HEK293 (cell line): ENCODE results near the gene COQ8B.

Source experiments
- YY1 ChIP-seq: fragments of 450-650 bp; formaldehyde crosslinking; IDR thresholded peaks from 2 replicates; pipeline ENCODE4 v1.5.1; 2018; ENCODE audit warnings: missing biosample characterization, missing genetic modification characterization
- ZNF114 ChIP-seq: fragments of 450-650 bp; formaldehyde crosslinking; IDR thresholded peaks from 2 replicates; pipeline ENCODE4 v1.5.0; 2017; ENCODE audit warnings: missing biosample characterization, missing genetic modification characterization
- ZNF121 ChIP-seq: fragments of 450-650 bp; formaldehyde crosslinking; IDR thresholded peaks from 2 replicates; pipeline ENCODE4 v1.5.1; 2016; ENCODE audit warnings: missing biosample characterization, missing genetic modification characterization
- ZNF302 ChIP-seq: fragments of 450-650 bp; formaldehyde crosslinking; IDR thresholded peaks from 2 replicates; pipeline ENCODE4 v1.5.1; 2016; ENCODE audit warnings: missing biosample characterization, missing genetic modification characterization, low read depth
- ZNF324 ChIP-seq: fragments of 450-650 bp; formaldehyde crosslinking; IDR thresholded peaks from 2 replicates; pipeline ENCODE4 v1.5.1; 2016; ENCODE audit warnings: missing biosample characterization, missing genetic modification characterization
- ZNF423 ChIP-seq: fragments of 450-650 bp; formaldehyde crosslinking; IDR thresholded peaks from 2 replicates; pipeline ENCODE4 v1.5.1; 2016; ENCODE audit warnings: missing biosample characterization, missing genetic modification characterization
- ZNF549 ChIP-seq: fragments of 450-650 bp; IDR thresholded peaks from 2 replicates; pipeline ENCODE4 v1.5.1; 2018; ENCODE audit warnings: missing biosample characterization, missing genetic modification characterization, mild to moderate bottlenecking, inconsistent platforms, moderate library complexity
- ZNF585B ChIP-seq: fragments of 450-650 bp; formaldehyde crosslinking; IDR thresholded peaks from 2 replicates; pipeline ENCODE4 v1.5.1; 2016; ENCODE audit warnings: missing biosample characterization, missing genetic modification characterization
- ZNF785 ChIP-seq: fragments of 450-650 bp; formaldehyde crosslinking; IDR thresholded peaks from 2 replicates; pipeline ENCODE4 v1.5.1; 2016; ENCODE audit warnings: missing biosample characterization, missing genetic modification characterization
- TF ChIP-seq, protein P1 (sequence below): fragments of 450-650 bp; formaldehyde crosslinking; IDR thresholded peaks from 2 replicates; pipeline ENCODE4 v1.5.1; 2016; ENCODE audit warnings: missing biosample characterization, missing genetic modification characterization
- TF ChIP-seq, protein P2 (sequence below): IDR thresholded peaks from 2 replicates; pipeline ENCODE4 v1.6.1; 2011; ENCODE audit warnings: mild to moderate bottlenecking, low read depth, low read length, borderline replicate concordance
- TF ChIP-seq, protein P3 (sequence below): fragments of 450-650 bp; formaldehyde crosslinking; IDR thresholded peaks from 2 replicates; pipeline ENCODE4 v1.5.1; 2016; ENCODE audit warnings: missing biosample characterization, missing genetic modification characterization
- TF ChIP-seq, protein P4 (sequence below): fragments of 450-650 bp; formaldehyde crosslinking; IDR thresholded peaks from 2 replicates; pipeline ENCODE4 v1.5.1; 2016; ENCODE audit warnings: missing biosample characterization, missing genetic modification characterization
- TF ChIP-seq, protein P5 (sequence below): fragments of 450-650 bp; formaldehyde crosslinking; IDR thresholded peaks from 2 replicates; pipeline ENCODE4 v1.5.1; 2016; ENCODE audit warnings: missing biosample characterization, missing genetic modification characterization, low read depth

DNA sequence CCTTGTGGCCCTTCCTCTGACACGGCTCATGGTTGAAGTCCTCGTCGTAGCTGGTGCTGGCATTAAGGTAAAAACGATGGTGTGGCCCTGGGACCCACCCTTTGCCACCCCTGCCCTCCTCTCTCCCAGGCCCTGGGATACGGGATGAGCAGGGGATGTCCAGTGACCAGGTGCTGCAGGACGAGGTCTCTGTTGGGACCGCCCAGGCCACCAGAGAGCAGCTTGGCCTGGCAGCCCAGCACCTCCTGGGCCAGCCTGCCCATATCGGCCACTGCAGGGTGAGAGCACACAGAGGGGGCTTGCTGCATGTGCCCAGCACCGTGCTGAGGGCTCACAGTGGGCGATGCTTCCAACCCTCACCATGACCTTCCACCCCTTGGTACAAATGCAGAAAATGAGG lies 27.2 kb upstream of the COQ8B start:
- no peak for TF ChIP-seq ZNF585B (tag by site-specific recombination)
- no peak for TF ChIP-seq ZNF121 (tag by site-specific recombination)
- TF ChIP-seq, protein P1, sequence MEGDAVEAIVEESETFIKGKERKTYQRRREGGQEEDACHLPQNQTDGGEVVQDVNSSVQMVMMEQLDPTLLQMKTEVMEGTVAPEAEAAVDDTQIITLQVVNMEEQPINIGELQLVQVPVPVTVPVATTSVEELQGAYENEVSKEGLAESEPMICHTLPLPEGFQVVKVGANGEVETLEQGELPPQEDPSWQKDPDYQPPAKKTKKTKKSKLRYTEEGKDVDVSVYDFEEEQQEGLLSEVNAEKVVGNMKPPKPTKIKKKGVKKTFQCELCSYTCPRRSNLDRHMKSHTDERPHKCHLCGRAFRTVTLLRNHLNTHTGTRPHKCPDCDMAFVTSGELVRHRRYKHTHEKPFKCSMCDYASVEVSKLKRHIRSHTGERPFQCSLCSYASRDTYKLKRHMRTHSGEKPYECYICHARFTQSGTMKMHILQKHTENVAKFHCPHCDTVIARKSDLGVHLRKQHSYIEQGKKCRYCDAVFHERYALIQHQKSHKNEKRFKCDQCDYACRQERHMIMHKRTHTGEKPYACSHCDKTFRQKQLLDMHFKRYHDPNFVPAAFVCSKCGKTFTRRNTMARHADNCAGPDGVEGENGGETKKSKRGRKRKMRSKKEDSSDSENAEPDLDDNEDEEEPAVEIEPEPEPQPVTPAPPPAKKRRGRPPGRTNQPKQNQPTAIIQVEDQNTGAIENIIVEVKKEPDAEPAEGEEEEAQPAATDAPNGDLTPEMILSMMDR (tag by site-specific recombination) = no peak
- TF ChIP-seq ZNF549 (tag by site-specific recombination) = no peak
- TF ChIP-seq YY1 = no peak
- TF ChIP-seq, protein P2, sequence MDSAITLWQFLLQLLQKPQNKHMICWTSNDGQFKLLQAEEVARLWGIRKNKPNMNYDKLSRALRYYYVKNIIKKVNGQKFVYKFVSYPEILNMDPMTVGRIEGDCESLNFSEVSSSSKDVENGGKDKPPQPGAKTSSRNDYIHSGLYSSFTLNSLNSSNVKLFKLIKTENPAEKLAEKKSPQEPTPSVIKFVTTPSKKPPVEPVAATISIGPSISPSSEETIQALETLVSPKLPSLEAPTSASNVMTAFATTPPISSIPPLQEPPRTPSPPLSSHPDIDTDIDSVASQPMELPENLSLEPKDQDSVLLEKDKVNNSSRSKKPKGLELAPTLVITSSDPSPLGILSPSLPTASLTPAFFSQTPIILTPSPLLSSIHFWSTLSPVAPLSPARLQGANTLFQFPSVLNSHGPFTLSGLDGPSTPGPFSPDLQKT = no peak
- no peak for TF ChIP-seq ZNF114 (tag by site-specific recombination)
- TF ChIP-seq ZNF785 (tag by site-specific recombination) = no peak
- TF ChIP-seq, protein P3, sequence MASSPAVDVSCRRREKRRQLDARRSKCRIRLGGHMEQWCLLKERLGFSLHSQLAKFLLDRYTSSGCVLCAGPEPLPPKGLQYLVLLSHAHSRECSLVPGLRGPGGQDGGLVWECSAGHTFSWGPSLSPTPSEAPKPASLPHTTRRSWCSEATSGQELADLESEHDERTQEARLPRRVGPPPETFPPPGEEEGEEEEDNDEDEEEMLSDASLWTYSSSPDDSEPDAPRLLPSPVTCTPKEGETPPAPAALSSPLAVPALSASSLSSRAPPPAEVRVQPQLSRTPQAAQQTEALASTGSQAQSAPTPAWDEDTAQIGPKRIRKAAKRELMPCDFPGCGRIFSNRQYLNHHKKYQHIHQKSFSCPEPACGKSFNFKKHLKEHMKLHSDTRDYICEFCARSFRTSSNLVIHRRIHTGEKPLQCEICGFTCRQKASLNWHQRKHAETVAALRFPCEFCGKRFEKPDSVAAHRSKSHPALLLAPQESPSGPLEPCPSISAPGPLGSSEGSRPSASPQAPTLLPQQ (tag by site-specific recombination) = no peak
- no peak for TF ChIP-seq ZNF423 (tag by site-specific recombination)
- TF ChIP-seq ZNF302 (tag by site-specific recombination) = no peak
- TF ChIP-seq, protein P4, sequence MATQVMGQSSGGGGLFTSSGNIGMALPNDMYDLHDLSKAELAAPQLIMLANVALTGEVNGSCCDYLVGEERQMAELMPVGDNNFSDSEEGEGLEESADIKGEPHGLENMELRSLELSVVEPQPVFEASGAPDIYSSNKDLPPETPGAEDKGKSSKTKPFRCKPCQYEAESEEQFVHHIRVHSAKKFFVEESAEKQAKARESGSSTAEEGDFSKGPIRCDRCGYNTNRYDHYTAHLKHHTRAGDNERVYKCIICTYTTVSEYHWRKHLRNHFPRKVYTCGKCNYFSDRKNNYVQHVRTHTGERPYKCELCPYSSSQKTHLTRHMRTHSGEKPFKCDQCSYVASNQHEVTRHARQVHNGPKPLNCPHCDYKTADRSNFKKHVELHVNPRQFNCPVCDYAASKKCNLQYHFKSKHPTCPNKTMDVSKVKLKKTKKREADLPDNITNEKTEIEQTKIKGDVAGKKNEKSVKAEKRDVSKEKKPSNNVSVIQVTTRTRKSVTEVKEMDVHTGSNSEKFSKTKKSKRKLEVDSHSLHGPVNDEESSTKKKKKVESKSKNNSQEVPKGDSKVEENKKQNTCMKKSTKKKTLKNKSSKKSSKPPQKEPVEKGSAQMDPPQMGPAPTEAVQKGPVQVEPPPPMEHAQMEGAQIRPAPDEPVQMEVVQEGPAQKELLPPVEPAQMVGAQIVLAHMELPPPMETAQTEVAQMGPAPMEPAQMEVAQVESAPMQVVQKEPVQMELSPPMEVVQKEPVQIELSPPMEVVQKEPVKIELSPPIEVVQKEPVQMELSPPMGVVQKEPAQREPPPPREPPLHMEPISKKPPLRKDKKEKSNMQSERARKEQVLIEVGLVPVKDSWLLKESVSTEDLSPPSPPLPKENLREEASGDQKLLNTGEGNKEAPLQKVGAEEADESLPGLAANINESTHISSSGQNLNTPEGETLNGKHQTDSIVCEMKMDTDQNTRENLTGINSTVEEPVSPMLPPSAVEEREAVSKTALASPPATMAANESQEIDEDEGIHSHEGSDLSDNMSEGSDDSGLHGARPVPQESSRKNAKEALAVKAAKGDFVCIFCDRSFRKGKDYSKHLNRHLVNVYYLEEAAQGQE (tag by site-specific recombination) = no peak
- TF ChIP-seq ZNF324 = no peak
- TF ChIP-seq, protein P5, sequence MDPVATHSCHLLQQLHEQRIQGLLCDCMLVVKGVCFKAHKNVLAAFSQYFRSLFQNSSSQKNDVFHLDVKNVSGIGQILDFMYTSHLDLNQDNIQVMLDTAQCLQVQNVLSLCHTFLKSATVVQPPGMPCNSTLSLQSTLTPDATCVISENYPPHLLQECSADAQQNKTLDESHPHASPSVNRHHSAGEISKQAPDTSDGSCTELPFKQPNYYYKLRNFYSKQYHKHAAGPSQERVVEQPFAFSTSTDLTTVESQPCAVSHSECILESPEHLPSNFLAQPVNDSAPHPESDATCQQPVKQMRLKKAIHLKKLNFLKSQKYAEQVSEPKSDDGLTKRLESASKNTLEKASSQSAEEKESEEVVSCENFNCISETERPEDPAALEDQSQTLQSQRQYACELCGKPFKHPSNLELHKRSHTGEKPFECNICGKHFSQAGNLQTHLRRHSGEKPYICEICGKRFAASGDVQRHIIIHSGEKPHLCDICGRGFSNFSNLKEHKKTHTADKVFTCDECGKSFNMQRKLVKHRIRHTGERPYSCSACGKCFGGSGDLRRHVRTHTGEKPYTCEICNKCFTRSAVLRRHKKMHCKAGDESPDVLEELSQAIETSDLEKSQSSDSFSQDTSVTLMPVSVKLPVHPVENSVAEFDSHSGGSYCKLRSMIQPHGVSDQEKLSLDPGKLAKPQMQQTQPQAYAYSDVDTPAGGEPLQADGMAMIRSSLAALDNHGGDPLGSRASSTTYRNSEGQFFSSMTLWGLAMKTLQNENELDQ = no peak
